ENCODE data around the gene RFX2. TPM values are rescaled to one million over a fixed set of nuclear protein-coding genes. Genes with fewer than 3 reads are reported as not detected.

The RFX2 gene
- total and polyA plus RNA-seq, 9 of the 15 experiments (the other 6 are each of a cell fraction or from before 2014, with no cell fraction given): 3.6 to 18.7 (median 8.7) TPM

DNA sequence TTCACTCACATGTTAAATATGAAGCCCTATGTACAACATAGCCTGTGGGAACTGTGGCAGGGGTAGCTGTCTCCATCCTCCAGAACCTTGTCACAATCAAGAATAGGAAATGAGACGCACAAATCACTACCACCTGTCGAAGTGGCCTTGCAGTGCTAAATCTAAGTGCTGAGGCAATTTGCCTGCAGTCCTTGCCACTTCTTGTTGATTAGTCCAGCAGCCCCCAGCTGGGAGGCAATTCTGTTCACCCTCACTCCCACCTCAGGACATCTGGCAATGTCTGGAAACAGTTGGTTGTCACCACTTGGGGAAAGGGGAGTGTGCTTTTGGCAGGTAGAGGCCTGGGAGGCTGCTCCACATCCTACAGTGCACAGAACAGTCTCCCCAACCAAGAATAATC lies 10.7 kb downstream of the RFX2 start (continued):
- TF ChIP-seq ZBTB40 (IDR thresholded peaks at IDR 0.05) (no peak), ZBTB40 (CRISPR knock-in tag; IDR thresholded peaks at IDR 0.05) (no peak), HNRNPH1 (optimal IDR thresholded peaks at IDR 0.05; ENCODE audit: low read depth, low read length) (no peak), RBFOX2 (IDR thresholded peaks at IDR 0.05; ENCODE audit: low read depth, low read length) (no peak)
